HFFc6 (cell line): ENCODE data around the gene CTNNA1. TPM values are rescaled to one million over a fixed set of nuclear protein-coding genes. Genes with fewer than 3 reads are reported as not detected.
"Not testable (repeated sequence)": the region's sequence is repeated elsewhere in the genome, so short reads cannot be mapped to it uniquely, and the experiment has no call there.

Source experiments
- DNase-seq: peaks from one replicate; pipeline ENCODE4 v3.0.0-alpha.2; 2018
- H3K27ac Mint-ChIP-seq: 2 replicates; pipeline ENCODE4 v1.8.0; 2020; ENCODE audit warnings: mild to moderate bottlenecking, mixed read lengths
- H3K27me3 Mint-ChIP-seq: 2 replicates; pipeline ENCODE4 v1.8.0; 2021; ENCODE audit warnings: mild to moderate bottlenecking, moderate library complexity, mixed read lengths; ENCODE audit not compliant: insufficient read depth
- H3K36me3 Mint-ChIP-seq: 2 replicates; pipeline ENCODE4 v1.8.0; 2021; ENCODE audit warnings: low read depth, mixed read lengths
- H3K4me1 Mint-ChIP-seq: 2 replicates; pipeline ENCODE4 v1.8.0; 2020; ENCODE audit warnings: low read depth, mixed read lengths
- H3K4me3 Mint-ChIP-seq: 2 replicates; pipeline ENCODE4 v1.8.0; 2020; ENCODE audit warnings: mild to moderate bottlenecking, moderate library complexity, mixed read lengths
- H3K9me3 Mint-ChIP-seq: 2 replicates; pipeline ENCODE4 v1.8.0; 2020; ENCODE audit warnings: mild to moderate bottlenecking, mixed read lengths
- total RNA-seq, 6 experiments: library from RNA; stranded (reverse); fragmentation: NEBNext Ultra II Directional; extraction: Animal tissue kit (Norgen Biotek cat#: 25700); gene quantifications; 2 replicates in 1 of 6; 3 replicates in 5 of 6; pipeline ENCODE4 v1.2.3, GENCODE V29; 2021
- TF ChIP-seq, protein P1 (sequence below): fragments of 200-600 bp; sonication (generic); IDR thresholded peaks from 2 replicates; pipeline ENCODE4 v1.5.0; 2021; ENCODE audit warnings: antibody characterized with exemption, mild to moderate bottlenecking

CTNNA1 gene
- total RNA-seq, 6 experiments from 2014 or later, result 282 to 342 (median 292) TPM

DNA sequence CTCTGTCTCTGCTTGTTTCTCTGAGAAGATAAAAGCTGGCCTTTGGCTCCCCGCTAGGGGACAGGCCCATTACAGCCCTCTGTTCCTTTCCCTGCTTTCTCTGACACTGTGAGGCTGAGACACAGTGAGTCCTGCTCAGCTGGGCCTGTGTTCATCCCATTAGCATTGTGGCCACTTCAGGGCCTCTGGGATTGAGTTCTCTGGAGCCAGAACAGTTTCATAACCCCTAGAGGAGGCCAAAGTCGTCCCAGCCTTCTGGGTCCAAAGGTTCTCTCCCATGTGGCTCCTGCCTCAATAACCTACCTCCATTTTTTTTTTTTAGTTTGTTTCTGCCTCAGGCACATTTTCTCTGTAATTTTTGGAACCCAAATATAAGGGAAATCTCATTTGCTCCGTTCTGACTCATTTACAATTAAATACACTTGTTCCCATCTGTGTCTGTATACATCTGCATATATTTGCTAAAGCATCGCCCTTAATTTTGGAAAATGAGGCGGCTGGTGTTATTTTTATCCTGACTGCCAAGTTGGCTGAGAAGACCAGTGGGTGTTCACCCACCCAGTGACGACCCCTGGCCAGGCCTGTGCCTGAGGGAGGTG lies 27.3 kb upstream of the CTNNA1 start:
- no peaks in the 10 kb centered on the region for H3K36me3 Mint-ChIP-seq

GRCh38 chr5:138726848-138727247 lies 26.4 kb upstream of the CTNNA1 start:
- Mint-ChIP-seq H3K27me3 (peaks cover 19% of the 10 kb centered on the region), H3K9me3 (no peaks in the 10 kb centered on the region), H3K36me3 (no peaks in the 10 kb centered on the region), H3K27ac (no peak overlapping the region), H3K4me3 (no peak overlapping the region), H3K4me1 (peaks cover 16% of the 10 kb centered on the region)
- no peak for DNase-seq
- TF ChIP-seq, protein P1, sequence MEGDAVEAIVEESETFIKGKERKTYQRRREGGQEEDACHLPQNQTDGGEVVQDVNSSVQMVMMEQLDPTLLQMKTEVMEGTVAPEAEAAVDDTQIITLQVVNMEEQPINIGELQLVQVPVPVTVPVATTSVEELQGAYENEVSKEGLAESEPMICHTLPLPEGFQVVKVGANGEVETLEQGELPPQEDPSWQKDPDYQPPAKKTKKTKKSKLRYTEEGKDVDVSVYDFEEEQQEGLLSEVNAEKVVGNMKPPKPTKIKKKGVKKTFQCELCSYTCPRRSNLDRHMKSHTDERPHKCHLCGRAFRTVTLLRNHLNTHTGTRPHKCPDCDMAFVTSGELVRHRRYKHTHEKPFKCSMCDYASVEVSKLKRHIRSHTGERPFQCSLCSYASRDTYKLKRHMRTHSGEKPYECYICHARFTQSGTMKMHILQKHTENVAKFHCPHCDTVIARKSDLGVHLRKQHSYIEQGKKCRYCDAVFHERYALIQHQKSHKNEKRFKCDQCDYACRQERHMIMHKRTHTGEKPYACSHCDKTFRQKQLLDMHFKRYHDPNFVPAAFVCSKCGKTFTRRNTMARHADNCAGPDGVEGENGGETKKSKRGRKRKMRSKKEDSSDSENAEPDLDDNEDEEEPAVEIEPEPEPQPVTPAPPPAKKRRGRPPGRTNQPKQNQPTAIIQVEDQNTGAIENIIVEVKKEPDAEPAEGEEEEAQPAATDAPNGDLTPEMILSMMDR, result no peak

More for the DNA sequence above, 27.3 kb upstream of the CTNNA1 start:
- no peaks in the 10 kb centered on the region for H3K9me3 Mint-ChIP-seq
- peaks cover 27% of the 10 kb centered on the region for H3K27me3 Mint-ChIP-seq
- DNase-seq, result peak; percentile 17
- peak overlapping the region; percentile 49; the same call in 1 of the 2 replicates for H3K4me3 Mint-ChIP-seq
- peaks cover 16% of the 10 kb centered on the region for H3K4me1 Mint-ChIP-seq
- TF ChIP-seq, protein P1, result no peak
- H3K27ac Mint-ChIP-seq, result peak overlapping the region; percentile 70; the same call in 1 of the 2 replicates

GRCh38 chr5:138730496-138730895 lies 22.7 kb upstream of the CTNNA1 start:
- H3K27me3 Mint-ChIP-seq, result peaks cover 12% of the 10 kb centered on the region
- not testable (repeated sequence) for H3K36me3 Mint-ChIP-seq, H3K4me1 Mint-ChIP-seq, DNase-seq, H3K27ac Mint-ChIP-seq, H3K9me3 Mint-ChIP-seq, H3K4me3 Mint-ChIP-seq

- DNase-seq, result no peak
- Mint-ChIP-seq H3K27ac (no peak overlapping the region), H3K4me1 (no peaks in the 10 kb centered on the region), H3K9me3 (no peaks in the 10 kb centered on the region), H3K27me3 (peaks cover 6% of the 10 kb centered on the region), H3K4me3 (no peak overlapping the region), H3K36me3 (no peaks in the 10 kb centered on the region)
- TF ChIP-seq, protein P1, result no peak
These were observed 20.8 kb upstream of the CTNNA1 start for GRCh38 chr5:138732466-138732865.

DNA sequence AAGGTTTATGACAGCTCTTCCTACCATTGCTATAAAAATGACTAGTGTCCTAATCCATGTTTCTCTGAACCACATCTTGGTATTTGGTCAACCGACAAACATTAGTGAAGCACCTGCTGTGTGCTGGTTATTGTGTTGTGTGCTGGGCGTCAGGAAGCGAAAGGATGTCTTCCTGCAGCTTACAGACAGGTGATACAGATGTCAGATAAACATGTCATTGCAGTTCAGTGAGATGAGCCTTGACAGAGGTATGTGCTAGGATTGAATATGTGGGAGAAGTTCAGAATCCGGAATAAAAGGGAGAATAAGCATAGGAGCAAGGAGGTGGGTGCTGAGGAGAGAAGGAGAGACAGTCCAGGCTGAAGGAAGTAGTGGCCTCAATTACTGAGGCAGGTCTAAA lies 20.3 kb upstream of the CTNNA1 start:
- no peaks in the 10 kb centered on the region for H3K9me3 Mint-ChIP-seq
- no peak for DNase-seq
- H3K27ac Mint-ChIP-seq, result no peak overlapping the region
- no peaks in the 10 kb centered on the region for H3K36me3 Mint-ChIP-seq
- H3K4me1 Mint-ChIP-seq, result no peaks in the 10 kb centered on the region
- peaks cover 6% of the 10 kb centered on the region for H3K27me3 Mint-ChIP-seq
- no peak overlapping the region for H3K4me3 Mint-ChIP-seq
- TF ChIP-seq, protein P1, result no peak

- H3K27me3 Mint-ChIP-seq, result peaks cover 6% of the 10 kb centered on the region
- H3K4me1 Mint-ChIP-seq, result no peaks in the 10 kb centered on the region
- H3K27ac Mint-ChIP-seq, result no peak overlapping the region
- DNase-seq, result no peak
- TF ChIP-seq, protein P1, result no peak
- no peak overlapping the region for H3K4me3 Mint-ChIP-seq
- H3K9me3 Mint-ChIP-seq, result no peaks in the 10 kb centered on the region
- no peaks in the 10 kb centered on the region for H3K36me3 Mint-ChIP-seq
These were observed 19.7 kb upstream of the CTNNA1 start for GRCh38 chr5:138733509-138733908.
